ENCODE measurements around the gene PIP4P1. TPM values are rescaled to one million over a fixed set of nuclear protein-coding genes. Genes with fewer than 3 reads are reported as not detected.

PIP4P1 gene
- total RNA-seq, 2 experiments from 2014 or later: 83.9 to 107 TPM

- Mint-ChIP-seq H3K4me1 (ENCODE audit: low read depth) (peaks cover 22% of the 10 kb centered on the region), H3K27me3 (no peaks in the 10 kb centered on the region), H3K4me3 (no peak overlapping the region), H3K27ac (no peak overlapping the region), H3K36me3 (ENCODE audit: low read depth) (no peaks in the 10 kb centered on the region), H3K9me3 (no peaks in the 10 kb centered on the region)
- CTCF ChIA-PET: no interaction called here
- ATAC-seq (ENCODE audit: poor library complexity) (no peak), DNase-seq (no peak)
- no peaks in the 10 kb centered on the region for H3K27me3 ChIP-seq (ENCODE audit: control insufficient read depth in 1 of 2, insufficient read depth in 2 of 2, low read length in 2 of 2)
- POLR2A ChIA-PET: no interaction called here
- TF ChIP-seq CTCF (IDR thresholded peaks at IDR 0.05): no peak
- intact Hi-C loops (cut with DNase I, micrococcal nuclease): no loop called here
- H3K4me3 ChIP-seq (ENCODE audit: low read length): no peak overlapping the region
- peaks cover 21% of the 10 kb centered on the region for H3K4me1 ChIP-seq (ENCODE audit: insufficient read depth, low read length)
- no peak overlapping the region for H3K27ac ChIP-seq (ENCODE audit: low read depth in 1 of 2, low read length in 2 of 2)
- H3K9me3 ChIP-seq (ENCODE audit: control insufficient read depth in 1 of 2, insufficient read depth in 1 of 2, low read length in 2 of 2): no peaks in the 10 kb centered on the region
- H3K36me3 ChIP-seq (ENCODE audit: insufficient read depth, low read length): no peaks in the 10 kb centered on the region
Observed at GRCh38 chr14:20438664-20439063, 22.6 kb downstream of the PIP4P1 start.

- H3K27me3 ChIP-seq (ENCODE audit: control insufficient read depth in 1 of 2, insufficient read depth in 2 of 2, low read length in 2 of 2): no peaks in the 10 kb centered on the region
- no peaks in the 10 kb centered on the region for H3K36me3 ChIP-seq (ENCODE audit: insufficient read depth, low read length)
- ChIA-PET POLR2A (no interaction called here), CTCF (no interaction called here)
- no peak overlapping the region for H3K4me3 ChIP-seq (ENCODE audit: low read length)
- H3K27ac ChIP-seq (ENCODE audit: low read depth in 1 of 2, low read length in 2 of 2): no peak overlapping the region
- peaks cover 14% of the 10 kb centered on the region for H3K4me1 Mint-ChIP-seq (ENCODE audit: low read depth)
- TF ChIP-seq CTCF (IDR thresholded peaks at IDR 0.05): no peak
- no peaks in the 10 kb centered on the region for H3K36me3 Mint-ChIP-seq (ENCODE audit: low read depth)
- intact Hi-C loops (cut with DNase I, micrococcal nuclease): no loop called here
- no peaks in the 10 kb centered on the region for H3K27me3 Mint-ChIP-seq
- no peak for ATAC-seq (ENCODE audit: poor library complexity)
- H3K9me3 Mint-ChIP-seq: no peaks in the 10 kb centered on the region
- no peaks in the 10 kb centered on the region for H3K9me3 ChIP-seq (ENCODE audit: control insufficient read depth in 1 of 2, insufficient read depth in 1 of 2, low read length in 2 of 2)
- peaks cover 14% of the 10 kb centered on the region for H3K4me1 ChIP-seq (ENCODE audit: insufficient read depth, low read length)
- DNase-seq: no peak
- H3K4me3 Mint-ChIP-seq: no peak overlapping the region
- H3K27ac Mint-ChIP-seq: no peak overlapping the region
Observed at GRCh38 chr14:20436363-20436755, 24.9 kb downstream of the PIP4P1 start.

- H3K36me3 ChIP-seq (ENCODE audit: insufficient read depth, low read length): no peaks in the 10 kb centered on the region
- DNase-seq (no peak), ATAC-seq (ENCODE audit: poor library complexity) (no peak)
- no peaks in the 10 kb centered on the region for H3K9me3 ChIP-seq (ENCODE audit: control insufficient read depth in 1 of 2, insufficient read depth in 1 of 2, low read length in 2 of 2)
- peaks cover 9% of the 10 kb centered on the region for H3K4me1 ChIP-seq (ENCODE audit: insufficient read depth, low read length)
- intact Hi-C loops (cut with DNase I, micrococcal nuclease): no loop called here
- H3K36me3 Mint-ChIP-seq (ENCODE audit: low read depth): no peaks in the 10 kb centered on the region
- H3K27me3 Mint-ChIP-seq: no peaks in the 10 kb centered on the region
- H3K4me1 Mint-ChIP-seq (ENCODE audit: low read depth): peaks cover 8% of the 10 kb centered on the region
- no peak within 1 kb of the TSS for H3K27ac Mint-ChIP-seq
- no peak within 1 kb of the TSS for H3K27ac ChIP-seq (ENCODE audit: low read depth in 1 of 2, low read length in 2 of 2)
- no peaks in the 10 kb centered on the region for H3K27me3 ChIP-seq (ENCODE audit: control insufficient read depth in 1 of 2, insufficient read depth in 2 of 2, low read length in 2 of 2)
- TF ChIP-seq CTCF (IDR thresholded peaks at IDR 0.05): no peak
- H3K9me3 Mint-ChIP-seq: no peaks in the 10 kb centered on the region
- ChIA-PET CTCF (no interaction called here), POLR2A (no interaction called here)
- H3K4me3 ChIP-seq (ENCODE audit: low read length): no peak within 1 kb of the TSS
- H3K4me3 Mint-ChIP-seq: no peak within 1 kb of the TSS
Observed at GRCh38 chr14:20435582-20436362, 25.5 kb downstream of the PIP4P1 start, which contains the start of gene KLHL33. Gene KLHL33 (minus strand): TSS chr14:20436166. CDS start chr14:20435811, 355 bp downstream.

Measured in CD4-positive, alpha-beta T cell (primary cell).